ENCODE data around the gene ZDHHC14.

Gene ZDHHC14

GRCh38 chr6:157607317-157608109 lies 226.5 kb downstream of the ZDHHC14 start:
- no peak for DNase-seq

GRCh38 chr6:157608221-157609075 lies 227.5 kb downstream of the ZDHHC14 start:
- no peak for DNase-seq

GRCh38 chr6:157609117-157609516 lies 228.1 kb downstream of the ZDHHC14 start:
- DNase-seq: no peak

GRCh38 chr6:157609556-157609955 lies 228.6 kb downstream of the ZDHHC14 start:
- no peak for DNase-seq

- DNase-seq: no peak
Observed at GRCh38 chr6:157610451-157610999, 229.5 kb downstream of the ZDHHC14 start.

- no peak for DNase-seq
Observed at GRCh38 chr6:157611406-157611805, 230.4 kb downstream of the ZDHHC14 start.

GRCh38 chr6:157613011-157613522 lies 232.1 kb downstream of the ZDHHC14 start:
- no peak for DNase-seq

- DNase-seq: no peak
Observed at GRCh38 chr6:157614026-157614568, 233.1 kb downstream of the ZDHHC14 start.

- DNase-seq: peak; percentile 19
Observed at GRCh38 chr6:157615420-157615769, 234.4 kb downstream of the ZDHHC14 start.

GRCh38 chr6:157615951-157616350 lies 235.0 kb downstream of the ZDHHC14 start:
- no peak for DNase-seq

GRCh38 chr6:157620944-157621343 lies 240.0 kb downstream of the ZDHHC14 start:
- no peak for DNase-seq

- DNase-seq: no peak
Observed at GRCh38 chr6:157621406-157621805, 240.4 kb downstream of the ZDHHC14 start.

GRCh38 chr6:157622427-157622826 lies 241.4 kb downstream of the ZDHHC14 start:
- no peak for DNase-seq

- DNase-seq: no peak
Observed at GRCh38 chr6:157625111-157625510, 244.1 kb downstream of the ZDHHC14 start.

- no peak for DNase-seq
Observed at GRCh38 chr6:157625764-157626163, 244.8 kb downstream of the ZDHHC14 start.

- no peak for DNase-seq
Observed at GRCh38 chr6:157627195-157627966, 246.4 kb downstream of the ZDHHC14 start.

- no peak for DNase-seq
Observed at GRCh38 chr6:157628463-157628862, 247.5 kb downstream of the ZDHHC14 start.

- no peak for DNase-seq
Observed at GRCh38 chr6:157629220-157629619, 248.2 kb downstream of the ZDHHC14 start.

GRCh38 chr6:157630463-157631080 lies 249.6 kb downstream of the ZDHHC14 start:
- DNase-seq: no peak

GRCh38 chr6:157631412-157631811 lies 250.4 kb downstream of the ZDHHC14 start:
- DNase-seq: no peak

GRCh38 chr6:157631838-157632614 lies 251.0 kb downstream of the ZDHHC14 start:
- no peak for DNase-seq
